IMR-90 (cell line): ENCODE results near the gene WNT11. TPM values are rescaled to one million over a fixed set of nuclear protein-coding genes. Genes with fewer than 3 reads are reported as not detected.

Source experiments
- ATAC-seq: fragments of 200-7000 bp; cut with Tn5 transposase; 2 replicates; pipeline ENCODE4 v1.9.1; 2020; ENCODE audit warnings: low read depth, mild to moderate bottlenecking, moderate library complexity
- BruUV-seq: library from RNA; stranded (reverse); fragments of 400-500 nt; replicated peaks from 2 replicates; lab custom pipeline; 2021; lab: Mats Ljungman, UMichigan
- CTCF ChIA-PET: fragments of 300-600 bp; formaldehyde crosslinking; extraction: SDS; loops from one replicate; lab custom pipeline; 2021; ENCODE audit warnings: antibody characterized with exemption; lab: Yijun Ruan, JAX
- POLR2A ChIA-PET: fragments of 300-600 bp; sonication (Branson Sonifier 250); formaldehyde crosslinking; loops from one replicate; lab custom pipeline; 2022; ENCODE audit warnings: antibody characterized with exemption; ENCODE audit not compliant: unreplicated experiment; lab: Charles Lee
- DNase-seq: peaks from one replicate; pipeline ENCODE4 v3.0.0; 2013
- H2AFZ ChIP-seq: replicated peaks from 2 replicates; pipeline ENCODE3; 2013; ENCODE audit warnings: low read length, mild to moderate bottlenecking; ENCODE audit not compliant: poor library complexity
- H2AK5ac ChIP-seq: 2 replicates; pipeline ENCODE4 v1.6.1; 2013; ENCODE audit warnings: low read depth, low read length, inconsistent platforms
- H2AK9ac ChIP-seq: replicated peaks from 2 replicates; pipeline ENCODE3; 2013; ENCODE audit warnings: mild to moderate bottlenecking, low read depth, low read length, moderate library complexity; ENCODE audit not compliant: poor library complexity
- H2BK120ac ChIP-seq: 2 replicates; pipeline ENCODE4 v1.6.1; 2013; ENCODE audit warnings: low read depth, low read length, inconsistent platforms
- H2BK15ac ChIP-seq: 3 replicates; pipeline ENCODE4 v1.6.1; 2013; ENCODE audit warnings: low read depth, low read length, inconsistent platforms
- H2BK20ac ChIP-seq: 2 replicates; pipeline ENCODE4 v1.6.1; 2013; ENCODE audit warnings: low read depth, mild to moderate bottlenecking, inconsistent platforms, low read length, moderate library complexity
- H2BK5ac ChIP-seq: 2 replicates; pipeline ENCODE4 v1.6.1; 2013; ENCODE audit warnings: mild to moderate bottlenecking, low read depth, low read length, inconsistent platforms; ENCODE audit not compliant: poor library complexity, severe bottlenecking
- H3K14ac ChIP-seq: replicated peaks from 2 replicates; pipeline ENCODE4 v1.6.1; 2013; ENCODE audit warnings: low read depth, low read length, inconsistent platforms
- H3K18ac ChIP-seq: 2 replicates; pipeline ENCODE4 v1.6.1; 2013; ENCODE audit warnings: low read depth, low read length, control low read depth
- H3K23ac ChIP-seq: 2 replicates; pipeline ENCODE4 v1.6.1; 2013; ENCODE audit warnings: low read depth, low read length, inconsistent platforms
- H3K27ac ChIP-seq: 2 replicates; pipeline ENCODE4 v1.5.1; 2013; ENCODE audit warnings: mild to moderate bottlenecking, control low read depth, low read length; ENCODE audit not compliant: insufficient read depth
- H3K27me3 ChIP-seq: 2 replicates; pipeline ENCODE4 v1.6.1; 2013; ENCODE audit warnings: low read length; ENCODE audit not compliant: control insufficient read depth, insufficient read depth
- H3K36me3 ChIP-seq: 2 replicates; pipeline ENCODE4 v1.6.1; 2013; ENCODE audit warnings: low read length, mixed read lengths; ENCODE audit not compliant: control insufficient read depth, insufficient read depth
- H3K4ac ChIP-seq: 2 replicates; pipeline ENCODE4 v1.6.1; 2013; ENCODE audit warnings: low read depth, low read length, inconsistent platforms
- H3K4me1 ChIP-seq: 2 replicates; pipeline ENCODE4 v1.6.1; 2013; ENCODE audit warnings: low read length, mixed read lengths; ENCODE audit not compliant: control insufficient read depth, insufficient read depth
- H3K4me2 ChIP-seq: 2 replicates; pipeline ENCODE4 v1.6.1; 2013; ENCODE audit warnings: low read depth, mild to moderate bottlenecking, control low read depth, low read length, moderate library complexity
- H3K4me3 ChIP-seq: 2 replicates; pipeline ENCODE4 v1.5.1; 2013; ENCODE audit warnings: low read depth, mild to moderate bottlenecking, control low read depth, low read length, moderate library complexity; ENCODE audit not compliant: insufficient read depth
- H3K56ac ChIP-seq: 2 replicates; pipeline ENCODE4 v1.6.1; 2013; ENCODE audit warnings: low read length, inconsistent platforms; ENCODE audit not compliant: insufficient read depth; ENCODE audit errors: extremely low read depth
- H3K79me1 ChIP-seq, 2 experiments: 2 replicates each; pipeline ENCODE4 v1.6.1; 2013; ENCODE audit warnings: low read length in 2 of 2, inconsistent platforms in 1 of 2, low read depth in 1 of 2
- H3K9ac ChIP-seq: 2 replicates; pipeline ENCODE4 v1.6.1; 2013; ENCODE audit warnings: low read depth, low read length, control low read depth
- H3K9me1 ChIP-seq: 2 replicates; pipeline ENCODE4 v1.6.1; 2013; ENCODE audit warnings: low read length, inconsistent platforms; ENCODE audit not compliant: insufficient read depth
- H3K9me3 ChIP-seq: 2 replicates; pipeline ENCODE4 v1.6.1; 2013; ENCODE audit warnings: low read length; ENCODE audit not compliant: control insufficient read depth, insufficient read depth
- H4K20me1 ChIP-seq: 2 replicates; pipeline ENCODE4 v1.6.1; 2013; ENCODE audit warnings: low read length, inconsistent platforms; ENCODE audit not compliant: insufficient read depth
- H4K5ac ChIP-seq: 2 replicates; pipeline ENCODE4 v1.6.1; 2013; ENCODE audit warnings: mild to moderate bottlenecking, low read depth, low read length, control low read depth
- H4K8ac ChIP-seq, 2 experiments: 2 replicates each; pipeline ENCODE4 v1.6.1; 2013; ENCODE audit warnings: low read depth in 2 of 2, low read length in 2 of 2, control low read depth in 1 of 2, inconsistent platforms in 1 of 2
- H4K91ac ChIP-seq: 2 replicates; pipeline ENCODE4 v1.6.1; 2013; ENCODE audit warnings: low read depth, low read length, inconsistent platforms; ENCODE audit not compliant: insufficient read depth
- BHLHE40 ChIP-seq: fragments of 150-350 bp; IDR thresholded peaks from 2 replicates; pipeline ENCODE4 v1.6.1; 2016; ENCODE audit warnings: mild to moderate bottlenecking, low read depth, low read length
- CEBPB ChIP-seq: IDR thresholded peaks from 2 replicates; pipeline ENCODE4 v1.6.1; 2012; ENCODE audit warnings: low read depth, low read length, improper control_type of control experiment
- CHD1 ChIP-seq: IDR thresholded peaks from 2 replicates; pipeline ENCODE4 v1.6.1; 2012; ENCODE audit warnings: low read depth, low read length, improper control_type of control experiment
- CTCF ChIP-seq: conservative IDR thresholded peaks from 2 replicates; pipeline ENCODE4 v1.5.1; 2012; ENCODE audit warnings: mild to moderate bottlenecking, low read depth, low read length, improper control_type of control experiment
- ELK1 ChIP-seq: fragments of 150-350 bp; IDR thresholded peaks from 2 replicates; pipeline ENCODE4 v1.6.1; 2016; ENCODE audit warnings: low read depth, mild to moderate bottlenecking, low read length, moderate library complexity, borderline replicate concordance
- FOS ChIP-seq: fragments of 150-350 bp; IDR thresholded peaks from 2 replicates; pipeline ENCODE4 v1.6.1; 2016; ENCODE audit warnings: low read depth, low read length
- MAFK ChIP-seq: IDR thresholded peaks from 2 replicates; pipeline ENCODE4 v1.6.1; 2012; ENCODE audit warnings: low read depth, low read length, improper control_type of control experiment
- MXI1 ChIP-seq: IDR thresholded peaks from 2 replicates; pipeline ENCODE4 v1.6.1; 2012; ENCODE audit warnings: low read depth, mild to moderate bottlenecking, low read length, moderate library complexity, borderline replicate concordance
- NFE2L2 ChIP-seq: fragments of 150-350 bp; IDR thresholded peaks from 2 replicates; pipeline ENCODE4 v1.6.1; 2016; ENCODE audit warnings: low read depth, mild to moderate bottlenecking, low read length
- POLR2A ChIP-seq: IDR thresholded peaks from 2 replicates; pipeline ENCODE4 v1.6.1; 2012; ENCODE audit warnings: mild to moderate bottlenecking, low read depth, low read length
- RAD21 ChIP-seq: IDR thresholded peaks from 2 replicates; pipeline ENCODE4 v1.6.1; 2012; ENCODE audit warnings: low read length, improper control_type of control experiment
- RCOR1 ChIP-seq: IDR thresholded peaks from 2 replicates; pipeline ENCODE4 v1.6.1; 2012; ENCODE audit warnings: mild to moderate bottlenecking, low read length, improper control_type of control experiment; ENCODE audit not compliant: insufficient replicate concordance
- SMC3 ChIP-seq: fragments of 150-350 bp; IDR thresholded peaks from 2 replicates; pipeline ENCODE4 v1.6.1; 2016; ENCODE audit warnings: low read depth, mild to moderate bottlenecking, antibody characterized with exemption, low read length, moderate library complexity
- USF2 ChIP-seq: fragments of 150-350 bp; IDR thresholded peaks from 2 replicates; pipeline ENCODE4 v1.6.1; 2017; ENCODE audit warnings: mild to moderate bottlenecking, antibody characterized with exemption, low read length, low read depth
- WGBS, 2 experiments: methylation state at CpG; one replicate each; pipeline versions ENCODE4 v1.1.5 to v1.1.7; 2013; ENCODE audit warnings: missing lambda C conversion rate in 2 of 2; ENCODE audit not compliant: insufficient read length in 1 of 2; ENCODE audit errors: extremely low coverage in 2 of 2; 5-methylcytosine and 5-hydroxymethylcytosine counted together
- dilution Hi-C: fragments of 300-500 bp; cut with HindIII; formaldehyde crosslinking; loops from one replicate; pipeline ENCODE4 v1.14.3; 2018; ENCODE audit warnings: low sequenced_read_pairs; ENCODE audit not compliant: unreplicated experiment
- in situ Hi-C: fragments of 300-500 bp; cut with MboI; formaldehyde crosslinking; loops from 3 replicates; pipeline ENCODE4 v1.14.3; 2019; ENCODE audit warnings: low sequenced_read_pairs, inconsistent platforms, mixed read lengths
- intact Hi-C: fragments of 100-400 bp; cut with micrococcal nuclease; formaldehyde crosslinking; loops from 2 replicates; pipeline ENCODE4 v1.10.0; 2022
- polyA plus RNA-seq, 3 experiments: library from polyadenylated mRNA; depleted of rRNA; stranded (reverse); fragments of >200 nt; gene quantifications; 2 replicates each; pipeline ENCODE4 v1.2.3, GENCODE V29; 2012; ENCODE audit warnings: low replicate concordance in 1 of 3
- total RNA-seq: library from RNA; depleted of rRNA; stranded (reverse); fragments of >200 nt; gene quantifications from 2 replicates; pipeline ENCODE4 v1.2.3, GENCODE V29; 2012

The WNT11 gene
- total and polyA plus RNA-seq, 2 of the 4 experiments (the other 2 are of a cell fraction) = 0.10 TPM; not detected in 1

- Histone ChIP-seq H2BK120ac (no peak overlapping the region), H3K18ac (no peak overlapping the region), H2AK5ac (no peak overlapping the region), H4K5ac (no peak overlapping the region), H3K4me3 (no peak overlapping the region), H3K9me1 (no peaks in the 10 kb centered on the region), H3K79me1 (no peaks in the 10 kb centered on the region), H3K14ac (no peak overlapping the region), H3K9ac (no peak overlapping the region), H2BK15ac (no peak overlapping the region), H3K27ac (no peak overlapping the region), H4K20me1 (no peaks in the 10 kb centered on the region), H3K4me1 (no peaks in the 10 kb centered on the region), H3K23ac (no peak overlapping the region), H3K4ac (no peak overlapping the region), H3K36me3 (no peaks in the 10 kb centered on the region), H3K27me3 (peaks cover 58% of the 10 kb centered on the region), H2BK5ac (no peak overlapping the region), H2BK20ac (no peak overlapping the region), H3K4me2 (no peak overlapping the region), H2AK9ac (no peak overlapping the region), H3K9me3 (no peaks in the 10 kb centered on the region), H2AFZ (no peak overlapping the region), H4K8ac (no peak overlapping the region), H4K91ac (no peak overlapping the region), H3K56ac (no peak overlapping the region)
- ATAC-seq = no peak
- in situ Hi-C loops (no loop called here), dilution Hi-C loops (no loop called here), intact Hi-C loops (no loop called here)
- TF ChIP-seq MAFK = no peak
- no peak for TF ChIP-seq CHD1
- no peak for TF ChIP-seq RCOR1
- TF ChIP-seq SMC3 = no peak
- TF ChIP-seq BHLHE40 = no peak
- TF ChIP-seq MXI1 = no peak
- TF ChIP-seq FOS = no peak
- TF ChIP-seq CTCF = no peak
- TF ChIP-seq ELK1 = no peak
- TF ChIP-seq USF2 = no peak
- TF ChIP-seq NFE2L2 = no peak
- no peak for TF ChIP-seq POLR2A
- no peak for TF ChIP-seq CEBPB
- no peak for TF ChIP-seq RAD21
- no CpG with 5 or more reads among the region's 4 CpGs for WGBS, 2 experiments
- no TSS peak for BruUV-seq
- DNase-seq = no peak
- ChIA-PET CTCF (no interaction called here), POLR2A (no interaction called here)
Observed at GRCh38 chr11:76170468-76170867, 35.8 kb downstream of the WNT11 start.
